GM18517 (cell line): ENCODE data around the gene ABTB1.

ENCODE experiments used
- ATAC-seq: cut with Tn5 transposase; IDR thresholded peaks from one replicate; pipeline ENCODE4 v1.9.1; 2021; ENCODE audit warnings: mild to moderate bottlenecking, moderate library complexity; ENCODE audit not compliant: unreplicated experiment

The ABTB1 gene

GRCh38 chr3:127719369-127719768, 46.6 kb downstream of the ABTB1 start:
- ATAC-seq: no peak

GRCh38 chr3:127720161-127720823, 47.5 kb downstream of the ABTB1 start:
- ATAC-seq: no peak

GRCh38 chr3:127720985-127721935, 48.5 kb downstream of the ABTB1 start:
- no peak for ATAC-seq

- ATAC-seq: no peak
Measured at GRCh38 chr3:127722091-127722784, 49.5 kb downstream of the ABTB1 start.

DNA sequence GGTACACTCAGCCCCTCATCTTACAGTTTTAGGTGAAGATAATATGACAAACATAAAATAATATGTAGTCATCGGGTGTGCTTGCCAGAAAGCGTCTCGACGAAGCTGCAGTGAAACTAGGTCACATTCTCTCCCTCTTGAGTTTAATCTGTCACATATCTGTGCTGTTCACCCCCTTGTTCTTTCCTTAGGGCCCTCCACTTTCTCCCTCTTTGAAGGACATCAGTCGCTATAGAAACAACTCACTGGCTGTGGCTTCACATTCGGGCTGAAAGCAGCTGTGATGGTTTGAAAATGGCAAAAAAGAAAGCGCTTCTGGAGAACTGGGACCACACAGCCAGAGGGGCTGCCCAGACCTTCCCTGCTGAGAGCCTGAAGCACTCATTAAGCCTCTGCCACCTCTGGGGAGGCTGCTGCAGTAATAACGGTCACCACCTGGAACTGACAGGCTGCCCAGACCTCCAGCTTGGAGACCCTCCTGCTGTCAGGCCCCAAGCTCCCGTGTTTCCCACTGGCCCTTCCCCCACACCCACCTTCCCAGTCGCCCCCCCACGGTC, 50.3 kb downstream of the ABTB1 start:
- ATAC-seq: no peak

DNA sequence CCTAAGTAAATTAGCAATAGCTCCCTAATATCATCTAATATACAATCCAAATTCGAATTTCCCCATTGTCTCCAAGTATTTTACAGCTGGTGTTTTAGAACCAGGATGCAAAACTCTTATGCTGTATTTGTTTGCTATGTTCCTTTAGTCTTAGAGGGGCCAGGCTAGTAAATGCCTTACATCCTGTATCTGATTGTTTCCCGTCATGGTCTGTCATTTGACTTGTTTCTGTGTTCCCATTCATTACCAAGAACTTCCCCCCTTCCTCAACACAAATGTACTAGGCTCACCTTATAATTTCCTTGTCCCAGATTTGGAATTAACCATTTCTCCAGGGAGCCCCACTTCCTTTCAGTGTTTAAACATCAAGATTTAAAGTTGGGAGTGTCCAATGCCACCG, 54.1 kb downstream of the ABTB1 start:
- ATAC-seq: no peak

DNA sequence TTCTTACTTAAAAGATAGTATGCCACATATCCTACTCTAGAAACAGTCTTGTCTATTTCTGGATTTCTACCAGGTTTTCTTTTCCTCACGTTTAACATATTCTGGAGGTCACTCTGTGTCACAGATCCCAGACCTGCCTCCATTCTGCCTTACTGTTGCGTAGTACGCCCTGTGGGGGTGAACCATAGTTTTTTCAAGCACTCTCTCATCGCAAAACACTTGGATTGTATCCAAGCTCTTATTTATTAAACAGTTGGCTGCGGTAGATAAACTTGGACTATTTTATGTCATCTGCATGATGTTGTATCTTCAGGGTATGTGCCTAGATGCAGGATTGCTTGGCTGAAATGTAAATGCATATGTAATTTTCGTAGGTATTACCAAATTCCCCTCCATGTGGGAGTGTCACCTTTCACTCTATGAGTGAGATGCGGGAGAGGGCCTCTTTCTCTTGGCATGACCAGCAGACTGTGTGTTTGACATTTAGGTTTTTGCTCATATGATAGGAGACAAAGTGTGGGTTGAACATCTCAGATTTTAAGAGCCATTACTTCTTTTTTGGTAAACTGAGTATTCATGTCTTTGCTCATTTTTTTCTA, 55.8 kb downstream of the ABTB1 start:
- no peak for ATAC-seq

DNA sequence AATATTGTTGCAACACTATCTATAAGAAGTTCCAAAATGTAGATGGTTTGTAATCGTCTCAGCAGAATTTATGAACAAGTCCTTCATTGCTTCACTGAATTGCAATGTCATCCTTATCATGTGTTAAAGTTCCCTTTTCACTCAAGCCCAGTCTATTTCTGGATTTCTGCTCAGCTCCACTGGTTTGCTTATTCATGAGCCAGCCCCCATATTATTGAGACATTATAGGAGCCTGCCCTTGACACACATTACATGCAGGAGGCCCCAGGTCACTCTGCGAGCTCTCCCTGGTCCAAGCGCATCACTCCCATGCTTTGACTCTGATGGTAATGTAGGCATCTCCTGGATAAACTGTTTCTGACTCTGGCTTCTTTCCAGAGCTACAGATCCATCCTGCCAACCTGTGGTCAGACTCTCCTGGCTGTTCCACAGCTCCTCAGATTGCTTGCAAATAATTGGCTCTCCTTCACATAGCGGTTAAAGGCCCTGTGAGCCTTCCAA, 56.9 kb downstream of the ABTB1 start:
- ATAC-seq: no peak

DNA sequence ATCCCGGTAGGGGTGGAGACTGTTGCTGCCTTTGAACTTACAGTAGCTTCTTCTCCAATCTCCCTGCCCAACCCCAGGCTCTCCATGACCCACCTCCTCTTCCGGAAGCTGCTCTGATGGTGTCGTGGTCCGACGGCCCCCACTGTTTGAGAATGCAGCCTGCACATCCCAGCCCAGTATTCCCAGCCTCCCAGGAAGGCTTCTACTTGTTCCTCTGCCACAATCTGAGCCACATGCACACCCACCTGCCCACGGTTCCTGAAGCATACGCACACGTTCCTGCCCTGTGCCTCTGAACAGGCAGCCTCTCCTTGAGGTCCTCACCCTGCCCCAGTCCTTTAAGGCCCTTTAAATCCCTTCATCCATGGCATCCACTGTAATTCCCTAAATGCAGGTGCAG, 57.4 kb downstream of the ABTB1 start:
- no peak for ATAC-seq
